GM13976 (cell line): ENCODE results near the gene CCDC171.
"Not testable (repeated sequence)": the region's sequence is repeated elsewhere in the genome, so short reads cannot be mapped to it uniquely, and the experiment has no call there.

Experiments
- DNase-seq: peaks from one replicate; pipeline ENCODE4 v3.0.0; 2012; ENCODE audit warnings: low spot score
- in situ Hi-C: fragments of 300-500 bp; cut with MboI; formaldehyde crosslinking; loops from one replicate; pipeline ENCODE4 v1.12.0; 2022; ENCODE audit warnings: low sequenced_read_pairs, mixed read lengths, inconsistent platforms; ENCODE audit not compliant: unreplicated experiment
- TF ChIP-seq, protein P1 (sequence below): IDR thresholded peaks from 2 replicates; pipeline ENCODE4 v1.5.1; 2012; ENCODE audit warnings: borderline replicate concordance, mild to moderate bottlenecking; ENCODE audit not compliant: insufficient read depth; ENCODE audit errors: extremely low read depth, missing control alignments, control extremely low read depth

CCDC171 gene

DNA sequence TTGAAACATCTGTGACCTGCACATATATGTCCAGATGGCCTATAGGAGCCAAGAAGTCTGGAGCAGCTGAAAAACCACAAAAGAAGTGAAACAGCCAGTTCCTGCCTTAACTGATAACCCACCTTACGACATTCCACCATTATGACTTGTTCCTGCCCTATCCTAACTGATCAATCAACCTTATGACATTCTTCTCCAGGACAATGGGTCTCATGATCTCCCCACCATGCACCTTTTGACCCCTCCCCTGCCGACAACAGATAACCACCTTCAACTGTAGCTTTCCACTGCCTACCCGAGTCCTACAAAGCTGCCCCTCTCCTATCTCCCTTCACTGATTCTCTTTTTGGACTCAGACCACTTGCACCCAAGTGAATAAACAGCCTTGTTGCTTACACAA is 233.8 kb downstream of the CCDC171 start:
- in situ Hi-C loops: no loop called here
- DNase-seq: no peak
- TF ChIP-seq, protein P1, sequence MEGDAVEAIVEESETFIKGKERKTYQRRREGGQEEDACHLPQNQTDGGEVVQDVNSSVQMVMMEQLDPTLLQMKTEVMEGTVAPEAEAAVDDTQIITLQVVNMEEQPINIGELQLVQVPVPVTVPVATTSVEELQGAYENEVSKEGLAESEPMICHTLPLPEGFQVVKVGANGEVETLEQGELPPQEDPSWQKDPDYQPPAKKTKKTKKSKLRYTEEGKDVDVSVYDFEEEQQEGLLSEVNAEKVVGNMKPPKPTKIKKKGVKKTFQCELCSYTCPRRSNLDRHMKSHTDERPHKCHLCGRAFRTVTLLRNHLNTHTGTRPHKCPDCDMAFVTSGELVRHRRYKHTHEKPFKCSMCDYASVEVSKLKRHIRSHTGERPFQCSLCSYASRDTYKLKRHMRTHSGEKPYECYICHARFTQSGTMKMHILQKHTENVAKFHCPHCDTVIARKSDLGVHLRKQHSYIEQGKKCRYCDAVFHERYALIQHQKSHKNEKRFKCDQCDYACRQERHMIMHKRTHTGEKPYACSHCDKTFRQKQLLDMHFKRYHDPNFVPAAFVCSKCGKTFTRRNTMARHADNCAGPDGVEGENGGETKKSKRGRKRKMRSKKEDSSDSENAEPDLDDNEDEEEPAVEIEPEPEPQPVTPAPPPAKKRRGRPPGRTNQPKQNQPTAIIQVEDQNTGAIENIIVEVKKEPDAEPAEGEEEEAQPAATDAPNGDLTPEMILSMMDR: no peak

DNA sequence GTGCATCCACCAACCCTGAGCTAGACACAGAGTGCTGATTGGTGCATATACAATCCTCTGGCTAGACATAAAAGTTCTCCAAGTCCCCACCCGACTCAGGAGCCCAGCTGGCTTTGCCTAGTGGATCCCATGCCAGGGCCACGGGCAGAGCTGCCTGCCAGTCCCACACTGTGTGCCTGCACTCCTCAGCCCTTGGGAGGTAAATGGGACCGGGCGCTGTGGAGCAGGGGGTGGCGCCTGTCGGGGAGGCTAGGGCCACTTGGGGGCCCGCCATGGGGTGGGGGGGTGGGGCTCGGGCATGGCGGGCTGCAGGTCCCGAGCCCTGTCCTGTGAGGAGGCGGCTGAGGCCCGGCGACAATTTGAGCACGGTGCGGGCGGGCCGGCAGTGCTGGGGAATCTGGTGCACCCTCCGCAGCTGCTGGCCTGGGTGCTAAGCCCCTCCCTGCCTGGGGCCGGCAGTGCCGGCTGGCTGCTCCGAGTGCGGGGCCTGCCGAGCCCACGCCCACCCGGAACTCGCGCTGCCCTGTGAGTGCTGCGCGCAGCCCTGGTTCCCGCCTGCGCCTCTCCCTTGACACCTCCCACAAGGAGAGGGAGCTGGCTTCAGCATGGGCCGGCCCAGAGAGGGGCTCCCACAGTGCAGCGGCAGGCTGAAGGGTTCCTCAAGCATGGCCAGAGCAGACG is 257.5 kb downstream of the CCDC171 start:
- in situ Hi-C loops, DNase-seq: not testable (repeated sequence)

DNA sequence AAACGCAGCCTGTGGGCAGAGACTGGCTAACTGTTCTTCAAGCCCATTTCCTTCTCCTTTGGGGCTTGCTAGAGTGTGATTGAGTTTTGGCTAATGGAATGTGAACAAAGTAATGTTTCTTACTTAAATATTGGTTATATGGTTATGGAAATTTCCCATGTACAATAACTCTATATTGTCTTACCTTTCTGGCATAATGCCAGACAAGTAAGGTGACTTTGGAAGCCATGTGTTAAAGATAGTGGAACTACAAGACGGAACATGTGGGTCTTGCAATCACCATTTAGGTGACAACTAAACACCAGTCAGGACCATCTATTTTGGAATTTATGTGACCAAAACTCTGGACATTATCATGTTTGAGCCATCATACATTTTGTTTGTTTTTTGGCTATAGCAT is 260.2 kb downstream of the CCDC171 start:
- in situ Hi-C loops: no loop called here
- no peak for DNase-seq
- TF ChIP-seq, protein P1: no peak

DNA sequence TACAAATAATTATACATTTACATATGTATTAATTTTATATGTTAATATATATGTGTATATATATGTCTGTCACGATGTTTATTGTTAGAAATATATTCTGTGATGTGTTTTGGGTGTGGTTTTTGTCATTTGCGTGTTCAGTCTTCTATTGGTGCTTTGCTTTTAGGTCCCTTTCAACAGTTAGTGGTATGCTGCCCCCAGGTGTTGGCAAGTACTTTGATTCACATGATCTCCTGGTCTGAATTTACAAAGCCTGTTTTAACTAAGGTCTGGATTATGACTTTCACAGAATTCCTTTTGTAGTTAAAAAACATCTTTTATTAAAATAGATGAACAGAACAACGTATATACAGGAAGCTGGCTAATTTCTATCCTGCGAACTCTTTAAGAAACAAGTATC is 271.5 kb downstream of the CCDC171 start:
- TF ChIP-seq, protein P1: peak; percentile 5
- no peak for DNase-seq
- in situ Hi-C loops: no loop called here

DNA sequence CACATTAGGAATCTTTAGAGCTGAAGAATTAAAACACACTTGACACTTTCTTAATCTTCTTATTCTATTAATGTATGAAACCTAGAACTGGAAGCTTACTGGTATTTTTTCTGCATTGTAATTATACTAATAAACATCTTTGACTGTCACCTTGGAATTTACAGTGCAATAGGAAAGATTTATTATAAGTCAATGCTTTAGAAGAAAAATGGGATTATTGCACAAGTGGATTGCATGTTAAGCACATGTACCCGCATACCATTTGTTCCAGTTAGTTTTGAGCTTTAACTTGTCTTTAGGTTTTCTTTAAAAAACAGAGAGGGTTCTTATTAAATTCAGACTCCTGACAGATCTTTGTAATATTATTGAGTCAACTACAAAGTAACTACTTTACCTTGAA is 278.5 kb downstream of the CCDC171 start:
- TF ChIP-seq, protein P1: no peak
- DNase-seq: no peak
- in situ Hi-C loops: no loop called here

DNA sequence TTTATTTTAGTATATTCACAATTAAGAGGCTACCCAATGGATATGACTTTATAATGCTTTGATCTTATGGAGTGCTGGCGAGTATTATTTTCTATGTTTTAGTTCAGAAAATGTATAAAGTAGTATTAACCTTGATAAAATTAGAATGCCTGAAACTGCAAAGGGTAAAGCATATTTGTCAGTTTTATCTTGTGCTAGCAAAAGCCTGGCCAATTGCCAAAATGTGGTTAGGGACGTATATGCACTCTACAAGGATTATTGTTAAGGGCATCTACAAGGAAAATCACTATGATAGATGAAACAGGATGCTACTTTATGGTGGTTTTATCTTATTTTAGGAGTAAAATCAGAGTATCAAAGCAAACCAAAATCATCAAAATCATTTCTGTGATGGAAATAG is 281.7 kb downstream of the CCDC171 start:
- DNase-seq: no peak
- TF ChIP-seq, protein P1: no peak
- in situ Hi-C loops: no loop called here

DNA sequence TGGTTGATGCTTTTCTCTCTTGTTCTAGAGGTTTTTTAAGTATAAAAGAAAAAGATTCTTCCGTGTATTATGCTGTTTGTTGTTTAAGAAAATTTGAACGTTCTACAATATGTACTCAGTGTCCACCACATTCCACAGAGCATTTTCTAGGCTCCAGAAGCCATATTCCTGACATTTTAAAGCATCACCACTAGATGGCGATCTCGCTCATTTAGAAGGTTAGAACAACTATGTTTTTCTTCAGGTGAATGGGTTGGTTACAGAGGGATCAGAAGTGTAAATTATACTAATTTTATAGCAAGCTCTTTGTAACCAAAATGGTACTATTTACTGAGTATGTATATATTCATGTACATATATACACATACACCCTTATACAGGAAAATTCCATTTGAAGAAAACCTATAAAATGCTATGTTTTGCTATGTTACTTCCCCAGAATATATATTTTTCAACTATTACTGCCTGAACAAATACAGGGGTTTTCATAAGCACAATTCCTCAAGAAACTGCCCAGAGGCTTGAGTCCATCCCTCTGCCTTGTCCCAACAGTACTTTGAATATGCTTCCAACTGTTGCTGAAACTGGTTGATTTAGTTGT is 284.3 kb downstream of the CCDC171 start:
- DNase-seq: peak; percentile 58
- in situ Hi-C loops: no loop called here
- TF ChIP-seq, protein P1: peak; percentile 56
